NCI-H2196 treated with DMSO at 0.1 percent for 48 hours (cell line): ENCODE data around the gene GPHN.
"Not testable (repeated sequence)": the region's sequence is repeated elsewhere in the genome, so short reads cannot be mapped to it uniquely, and the experiment has no call there.

ENCODE experiments used
- DNase-seq: peaks from one replicate; lab custom pipeline; 2025; ENCODE audit not compliant: unreplicated experiment; lab: John Stamatoyannopoulos, UW

GPHN gene

DNA sequence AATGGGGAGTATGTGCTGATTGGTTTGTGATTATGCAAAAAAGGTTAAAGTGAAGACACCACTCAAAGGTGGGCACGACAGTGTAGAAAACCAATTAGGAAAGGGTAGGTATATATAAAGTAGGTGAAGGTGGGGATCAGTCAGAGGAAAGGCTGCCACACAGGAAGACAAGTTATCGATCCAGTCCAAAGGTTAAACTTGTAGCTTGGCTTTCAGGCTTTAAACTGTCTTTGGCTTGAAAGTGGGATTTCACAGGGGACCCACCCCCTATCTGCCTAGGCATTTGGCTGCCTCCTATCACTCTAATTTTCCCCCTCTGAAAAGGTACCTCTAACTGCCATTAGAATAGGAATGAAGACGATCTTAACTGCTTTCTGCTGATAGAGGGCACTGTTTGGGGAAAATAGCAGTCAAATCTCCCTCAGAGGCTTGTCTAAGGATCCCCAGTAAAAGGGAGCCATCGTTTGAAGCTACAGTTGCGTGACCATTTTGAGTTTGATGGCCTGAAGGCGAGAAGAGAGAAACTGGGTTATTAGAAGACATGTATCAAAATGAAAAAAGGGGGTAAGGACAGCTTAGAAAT is 250.2 kb downstream of the GPHN start:
- no peak for DNase-seq

DNA sequence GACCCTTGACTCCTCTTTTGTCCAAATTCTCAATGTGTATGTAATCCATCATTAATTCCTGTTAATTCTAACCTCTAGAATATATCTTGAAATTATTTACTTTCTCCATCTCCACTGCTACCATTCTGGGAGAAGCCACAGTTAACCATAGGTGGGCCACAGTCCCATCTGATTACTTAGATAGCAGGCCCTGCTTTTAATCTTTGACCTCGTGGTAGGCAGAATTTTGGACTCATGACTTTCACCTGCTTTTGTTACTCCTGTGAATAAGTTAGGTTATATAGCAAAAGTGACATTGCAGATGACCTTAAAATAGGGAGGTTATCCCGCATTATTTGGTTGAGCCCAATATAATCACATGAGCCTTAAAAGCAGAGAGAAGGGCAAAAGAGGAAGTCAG is 264.2 kb downstream of the GPHN start:
- DNase-seq, result no peak

DNA sequence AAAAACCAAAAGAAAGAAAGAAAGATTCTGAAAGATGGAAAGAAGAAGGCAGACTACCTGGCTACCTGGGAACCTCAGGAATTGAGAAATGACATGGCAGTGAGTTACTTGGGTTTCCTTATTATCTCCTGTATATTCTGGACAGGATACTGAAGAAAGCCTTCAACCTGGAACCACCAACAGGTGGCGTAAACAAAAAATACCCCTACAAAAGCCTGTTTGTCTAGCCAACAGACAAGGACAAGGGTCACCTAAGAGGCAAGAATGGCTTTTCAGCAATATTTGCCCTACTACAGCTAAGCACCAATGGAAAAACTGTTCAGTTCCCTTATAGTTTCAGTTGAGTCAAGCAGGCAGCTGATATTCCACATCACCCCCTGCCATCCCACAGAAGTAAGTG is 274.9 kb downstream of the GPHN start:
- DNase-seq, result no peak

- no peak for DNase-seq
Observed at GRCh38 chr14:66790101-66790500, 282.2 kb downstream of the GPHN start.

- no peak for DNase-seq
Observed at GRCh38 chr14:66802962-66803361, 295.0 kb downstream of the GPHN start.

DNA sequence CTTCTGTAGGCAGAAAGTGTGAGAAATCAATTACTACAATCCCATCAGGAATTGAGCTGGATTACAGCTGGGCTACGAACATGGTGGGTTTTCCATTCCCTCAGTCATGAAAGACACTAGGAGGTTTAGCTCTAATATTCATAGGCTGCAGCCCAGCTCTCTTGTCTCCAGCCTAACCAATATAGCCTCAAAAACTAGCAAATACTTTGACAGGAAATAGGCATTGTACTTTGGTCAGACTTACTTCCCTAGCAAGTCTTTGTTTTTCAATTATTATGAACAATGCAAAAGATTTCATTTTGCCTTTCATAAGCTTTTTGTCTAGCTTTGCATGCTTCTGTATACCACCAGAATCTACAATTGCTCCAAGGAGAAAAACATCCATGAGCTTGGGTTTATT is 296.2 kb downstream of the GPHN start:
- DNase-seq, result no peak

GRCh38 chr14:66813636-66814035 is 305.7 kb downstream of the GPHN start:
- no peak for DNase-seq

DNA sequence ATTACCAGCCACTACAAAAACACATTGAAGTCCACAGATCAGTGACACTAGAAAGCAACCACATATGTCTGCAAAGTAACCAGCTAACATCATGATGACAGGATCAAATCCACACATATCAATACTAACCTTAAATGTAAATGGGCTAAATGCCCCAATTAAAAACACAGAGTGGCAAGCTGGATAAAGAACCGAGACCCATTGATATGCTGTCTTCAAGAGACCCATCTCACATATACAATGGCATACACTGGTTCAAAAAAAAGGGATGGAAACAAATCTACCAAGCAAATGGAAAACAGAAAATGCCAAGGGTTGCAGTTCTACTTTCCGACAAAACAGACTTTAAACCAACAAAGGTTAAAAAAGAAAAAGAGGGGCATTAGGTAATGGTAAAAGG is 307.7 kb downstream of the GPHN start:
- no peak for DNase-seq

- DNase-seq, result no peak
Observed at GRCh38 chr14:66824251-66824650, 316.3 kb downstream of the GPHN start.

DNA sequence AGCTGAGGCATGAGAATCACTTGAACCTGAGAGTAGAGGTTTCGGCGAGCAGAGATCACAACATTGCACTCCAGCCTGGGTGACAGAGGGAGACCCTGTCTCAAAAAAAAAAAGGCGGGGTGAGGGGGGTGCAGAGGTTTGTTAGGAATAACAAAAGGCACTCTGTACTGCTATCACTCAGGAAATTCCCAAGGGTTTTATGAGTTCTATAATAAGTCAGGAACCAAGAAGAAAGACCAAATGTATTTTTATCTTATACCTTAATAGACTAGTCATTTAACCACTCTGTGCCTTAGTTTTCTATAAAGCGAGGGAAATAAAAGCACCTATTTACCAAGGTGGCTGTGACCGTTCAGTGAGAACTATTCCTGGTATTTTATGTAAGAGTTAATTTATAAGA is 319.2 kb downstream of the GPHN start:
- no peak for DNase-seq

DNA sequence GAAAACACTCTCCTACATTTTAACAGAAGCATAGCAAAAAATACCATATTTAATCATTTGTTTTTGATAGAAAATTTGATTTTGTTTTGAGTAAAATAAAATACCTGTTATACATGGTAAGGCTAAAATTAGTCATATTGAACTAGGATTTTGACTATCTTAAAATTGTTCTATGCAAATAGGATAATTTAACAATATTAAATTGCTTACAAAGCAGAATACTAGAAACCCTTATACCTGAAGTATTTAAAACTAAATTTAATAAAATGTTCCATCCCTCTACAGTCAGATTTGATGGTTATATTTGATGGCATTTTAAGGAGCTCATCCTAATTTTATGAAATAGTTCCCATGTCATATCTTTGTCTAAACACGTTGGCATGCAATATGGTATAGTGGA is 323.2 kb downstream of the GPHN start:
- DNase-seq, result no peak

DNA sequence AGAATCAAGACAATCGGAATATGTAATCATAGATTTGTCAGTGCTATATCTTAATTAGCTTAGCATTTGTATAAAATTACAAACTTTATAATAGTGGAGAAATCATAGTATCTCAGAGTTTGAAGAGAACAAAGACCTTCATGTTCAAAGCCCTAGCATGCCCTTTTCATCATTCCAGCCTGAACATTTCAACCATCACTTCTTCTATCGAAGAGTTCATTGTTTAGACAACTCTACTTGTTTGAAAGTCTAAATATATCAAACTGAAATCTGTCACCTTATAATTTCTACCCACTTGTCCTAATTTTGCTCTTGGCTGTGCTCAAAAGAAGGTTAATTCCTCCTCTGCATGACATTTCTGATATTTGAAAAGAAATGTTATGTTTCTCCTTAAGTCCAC is 325.9 kb downstream of the GPHN start:
- no peak for DNase-seq

GRCh38 chr14:66837436-66837835 is 329.5 kb downstream of the GPHN start:
- DNase-seq, result not testable (repeated sequence)

DNA sequence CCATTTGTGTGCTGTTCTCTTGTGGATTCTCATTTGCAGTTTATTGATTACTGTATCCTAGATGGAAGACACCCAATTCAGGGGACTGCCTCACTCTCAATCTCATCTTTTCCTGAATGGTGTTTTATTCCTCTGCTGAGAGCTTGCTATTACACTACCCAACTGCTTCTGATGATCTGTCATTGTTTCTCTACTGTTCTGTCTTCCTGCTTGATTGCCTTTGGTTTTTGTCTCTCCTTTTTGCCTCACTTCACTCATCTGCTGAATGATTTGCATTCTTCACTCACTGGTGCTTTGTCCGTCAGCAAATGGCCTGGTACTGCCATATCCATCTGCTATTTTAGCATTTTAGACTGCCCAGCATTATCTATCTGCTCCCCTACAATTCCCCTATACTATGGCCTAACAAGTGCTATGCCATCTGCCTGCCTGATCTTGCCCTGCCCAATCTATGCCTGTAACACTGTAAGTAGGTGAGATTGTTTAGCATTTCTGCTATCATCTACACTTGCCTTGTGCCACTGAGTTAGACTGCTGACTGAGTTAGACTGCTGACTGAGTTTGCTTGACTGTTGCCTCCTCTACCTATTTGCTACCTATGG is 335.1 kb downstream of the GPHN start:
- DNase-seq, result no peak

GRCh38 chr14:66850258-66850888 is 342.4 kb downstream of the GPHN start:
- no peak for DNase-seq

- no peak for DNase-seq
Observed at GRCh38 chr14:66853311-66853710, 345.4 kb downstream of the GPHN start.

- no peak for DNase-seq
Observed at GRCh38 chr14:66857867-66858266, 349.9 kb downstream of the GPHN start.

DNA sequence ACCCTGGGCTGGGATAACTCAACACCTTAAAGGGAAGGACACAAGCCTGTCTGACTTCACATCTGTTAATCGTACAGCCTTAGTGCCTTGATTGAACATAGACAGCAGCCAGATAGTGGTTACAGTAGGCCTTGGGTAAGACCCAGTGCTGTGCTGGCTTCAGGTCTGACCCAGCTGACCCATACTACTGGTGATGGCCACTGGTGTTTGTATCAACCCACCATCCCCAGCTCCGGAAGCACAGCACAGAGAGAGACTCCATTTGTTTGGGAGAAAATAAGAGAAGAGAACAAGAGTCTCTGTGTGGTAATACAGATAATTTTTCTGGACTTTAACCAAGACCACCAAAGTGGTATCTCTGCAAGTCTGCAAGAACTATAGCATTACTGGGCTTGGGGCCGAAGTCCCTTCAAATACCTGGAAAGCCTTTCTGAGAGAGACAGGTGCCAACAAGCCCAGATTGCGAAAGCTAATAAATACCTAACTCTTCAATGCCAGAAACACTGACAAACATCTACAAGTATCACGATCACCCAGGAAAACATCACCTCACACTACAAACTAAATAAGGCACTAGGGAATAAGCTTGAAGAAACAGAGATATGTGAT is 351.2 kb downstream of the GPHN start:
- no peak for DNase-seq

- no peak for DNase-seq
Observed at GRCh38 chr14:66881596-66881995, 373.6 kb downstream of the GPHN start.

- DNase-seq, result no peak
Observed at GRCh38 chr14:66884149-66884548, 376.2 kb downstream of the GPHN start.

- DNase-seq, result no peak
Observed at GRCh38 chr14:66900719-66901118, 392.8 kb downstream of the GPHN start.

DNA sequence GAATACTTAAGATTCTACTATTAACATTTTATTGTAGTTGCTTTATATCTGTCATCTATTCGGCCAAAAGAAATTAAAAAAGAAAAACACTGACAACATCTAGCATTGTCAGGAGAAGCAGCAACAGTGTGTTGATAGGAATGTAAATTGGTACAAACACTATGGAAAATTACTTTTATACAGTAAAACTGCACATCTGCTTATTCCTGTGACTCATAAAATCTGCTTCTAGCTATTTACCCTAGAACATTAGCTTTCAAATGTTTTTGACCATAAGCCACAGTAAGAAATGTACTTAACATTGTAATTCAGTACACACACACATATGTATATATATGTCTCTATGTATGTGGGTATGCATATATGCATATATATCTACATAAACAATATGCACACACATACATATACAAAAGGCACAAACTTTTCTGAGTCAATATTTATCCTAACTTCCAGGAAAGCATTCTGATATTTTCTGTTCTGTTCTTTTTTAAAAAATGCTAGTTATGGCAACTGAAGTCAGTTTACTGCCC is 402.4 kb downstream of the GPHN start:
- DNase-seq, result no peak
